Measurements from ENCODE around the gene KRTAP10-2. TPM values are rescaled to one million over a fixed set of nuclear protein-coding genes. Genes with fewer than 3 reads are reported as not detected.

Gene KRTAP10-2
- total and polyA plus RNA-seq, 2 of the 4 experiments (the other 2 are of a cell fraction), result not detected

DNA sequence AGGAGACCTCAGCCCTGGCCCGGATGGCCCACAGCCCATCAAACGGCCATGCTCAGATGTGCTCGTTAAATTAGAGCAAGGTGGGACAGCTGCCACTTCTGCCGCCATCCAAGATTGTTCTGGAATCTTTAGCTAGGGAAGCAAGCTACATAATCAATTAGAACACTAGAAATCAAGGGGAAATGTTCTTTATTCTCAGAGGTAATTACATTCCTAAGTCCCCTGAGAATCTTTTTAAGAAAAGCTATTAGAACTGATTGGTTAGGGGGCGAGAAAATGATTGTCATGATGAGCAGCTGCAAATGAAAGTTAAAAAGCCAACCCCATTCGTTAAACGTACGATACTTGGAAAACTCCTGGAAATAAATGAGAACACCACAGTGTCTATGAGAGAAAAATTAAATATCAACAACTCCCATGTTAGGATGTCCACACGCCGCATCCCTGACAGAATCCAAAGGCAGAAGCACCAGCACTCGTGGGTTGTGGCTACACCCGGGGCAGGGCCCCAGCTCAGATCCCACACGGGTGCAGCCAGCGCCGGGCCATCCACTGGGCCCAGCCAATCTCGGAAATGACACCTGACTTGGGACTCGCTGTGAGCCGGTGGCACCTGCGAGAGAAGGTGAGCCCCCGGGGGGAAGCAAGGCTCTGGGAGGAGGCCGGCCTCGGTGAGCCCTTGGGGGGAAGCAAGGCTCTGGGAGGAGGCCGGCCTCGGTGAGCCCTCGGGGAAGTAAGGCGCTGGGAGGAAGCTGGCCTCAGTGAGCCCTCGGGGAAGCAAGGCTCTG, 48.9 kb downstream of the KRTAP10-2 start:
- DNase-seq, result no peak
- Histone ChIP-seq H2AFZ (replicated peaks; ENCODE audit: low read length, poor library complexity) (no peak overlapping the region), H2BK120ac (ENCODE audit: low read depth, low read length) (no peak overlapping the region), H3K36me3 (ENCODE audit: control insufficient read depth, insufficient read depth, low read length) (no peaks in the 10 kb centered on the region), H2AK5ac (ENCODE audit: low read depth, low read length) (no peak overlapping the region), H2BK15ac (ENCODE audit: low read depth, low read length) (no peak overlapping the region), H3K4me2 (ENCODE audit: low read depth, low read length) (no peak overlapping the region), H3K23ac (ENCODE audit: low read depth, low read length) (no peak overlapping the region), H3K79me1 (ENCODE audit: low read depth in 1 of 2, low read length in 2 of 2) (no peaks in the 10 kb centered on the region), H2AK9ac (replicated peaks; ENCODE audit: low read depth, low read length, poor library complexity) (no peak overlapping the region), H3K14ac (replicated peaks; ENCODE audit: low read depth, low read length) (no peak overlapping the region), H3K4me3 (ENCODE audit: insufficient read depth, low read depth, low read length) (no peak overlapping the region), H3K4ac (ENCODE audit: low read depth, low read length) (no peak overlapping the region), H4K20me1 (ENCODE audit: insufficient read depth, low read length) (no peaks in the 10 kb centered on the region), H3K4me1 (ENCODE audit: control insufficient read depth, insufficient read depth, low read length) (no peaks in the 10 kb centered on the region), H3K9ac (ENCODE audit: low read depth, low read length) (no peak overlapping the region), H2BK5ac (ENCODE audit: low read depth, low read length, poor library complexity, severe bottlenecking) (no peak overlapping the region), H4K91ac (ENCODE audit: insufficient read depth, low read depth, low read length) (no peak overlapping the region), H3K27me3 (ENCODE audit: control insufficient read depth, insufficient read depth, low read length) (peaks cover 33% of the 10 kb centered on the region), H3K18ac (ENCODE audit: low read depth, low read length) (no peak overlapping the region), H3K9me3 (ENCODE audit: control insufficient read depth, insufficient read depth, low read length) (no peaks in the 10 kb centered on the region), H4K5ac (ENCODE audit: low read depth, low read length) (no peak overlapping the region), H2BK20ac (ENCODE audit: low read depth, low read length) (no peak overlapping the region), H3K9me1 (ENCODE audit: insufficient read depth, low read length) (no peaks in the 10 kb centered on the region), H3K27ac (ENCODE audit: insufficient read depth, low read length) (no peak overlapping the region), H3K56ac (ENCODE audit: extremely low read depth, insufficient read depth, low read length) (no peak overlapping the region), H4K8ac (ENCODE audit: low read depth in 2 of 2, low read length in 2 of 2) (no peak overlapping the region)
- intact Hi-C loops (cut with micrococcal nuclease) (no loop called here), in situ Hi-C loops (cut with MboI; ENCODE audit: low sequenced_read_pairs) (loop anchor here (25.0 kb wide), 1 partner anchor 435 kb away; the partner anchor contains the start of gene SLX9), dilution Hi-C loops (cut with HindIII; ENCODE audit: low sequenced_read_pairs, unreplicated experiment) (no loop called here)
- CTCF ChIA-PET, result interaction anchor here (0.7 to 1.0 kb wide), 2 partner anchors 12 to 291 kb away, joined by 4 read pairs; no protein-coding TSS in a partner anchor
- no TSS peak for BruUV-seq (replicated peaks)
- WGBS, 2 experiments (ENCODE audit: extremely low coverage in 2 of 2, insufficient read length in 1 of 2), result 66% methylated on average over 8 of the region's 27 CpGs; no CpG with 5 or more reads in 1 of the 2 experiments
- POLR2A ChIA-PET (ENCODE audit: unreplicated experiment), result no interaction called here
- no peak for ATAC-seq (ENCODE audit: low read depth)
- TF ChIP-seq, protein P1, sequence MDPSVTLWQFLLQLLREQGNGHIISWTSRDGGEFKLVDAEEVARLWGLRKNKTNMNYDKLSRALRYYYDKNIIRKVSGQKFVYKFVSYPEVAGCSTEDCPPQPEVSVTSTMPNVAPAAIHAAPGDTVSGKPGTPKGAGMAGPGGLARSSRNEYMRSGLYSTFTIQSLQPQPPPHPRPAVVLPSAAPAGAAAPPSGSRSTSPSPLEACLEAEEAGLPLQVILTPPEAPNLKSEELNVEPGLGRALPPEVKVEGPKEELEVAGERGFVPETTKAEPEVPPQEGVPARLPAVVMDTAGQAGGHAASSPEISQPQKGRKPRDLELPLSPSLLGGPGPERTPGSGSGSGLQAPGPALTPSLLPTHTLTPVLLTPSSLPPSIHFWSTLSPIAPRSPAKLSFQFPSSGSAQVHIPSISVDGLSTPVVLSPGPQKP (IDR thresholded peaks at IDR 0.05; ENCODE audit: borderline replicate concordance, low read depth, low read length), result no peak
- TF ChIP-seq RAD21 (IDR thresholded peaks at IDR 0.05; ENCODE audit: low read length), result no peak
- TF ChIP-seq, protein P2, sequence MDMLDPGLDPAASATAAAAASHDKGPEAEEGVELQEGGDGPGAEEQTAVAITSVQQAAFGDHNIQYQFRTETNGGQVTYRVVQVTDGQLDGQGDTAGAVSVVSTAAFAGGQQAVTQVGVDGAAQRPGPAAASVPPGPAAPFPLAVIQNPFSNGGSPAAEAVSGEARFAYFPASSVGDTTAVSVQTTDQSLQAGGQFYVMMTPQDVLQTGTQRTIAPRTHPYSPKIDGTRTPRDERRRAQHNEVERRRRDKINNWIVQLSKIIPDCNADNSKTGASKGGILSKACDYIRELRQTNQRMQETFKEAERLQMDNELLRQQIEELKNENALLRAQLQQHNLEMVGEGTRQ (IDR thresholded peaks at IDR 0.05; ENCODE audit: low read depth, low read length), result no peak
- TF ChIP-seq FOS (IDR thresholded peaks at IDR 0.05; ENCODE audit: low read depth, low read length), result no peak
- no peak for TF ChIP-seq BHLHE40 (IDR thresholded peaks at IDR 0.05; ENCODE audit: low read depth, low read length)
- TF ChIP-seq MXI1 (IDR thresholded peaks at IDR 0.05; ENCODE audit: borderline replicate concordance, low read depth, low read length), result no peak
- TF ChIP-seq SMC3 (IDR thresholded peaks at IDR 0.05; ENCODE audit: low read depth, low read length), result no peak
- no peak for TF ChIP-seq NFE2L2 (IDR thresholded peaks at IDR 0.05; ENCODE audit: low read depth, low read length)
- TF ChIP-seq MAFK (IDR thresholded peaks at IDR 0.05; ENCODE audit: low read depth, low read length), result no peak
- TF ChIP-seq CEBPB (IDR thresholded peaks at IDR 0.05; ENCODE audit: low read depth, low read length), result no peak
- TF ChIP-seq CHD1 (IDR thresholded peaks at IDR 0.05; ENCODE audit: low read depth, low read length), result no peak
- no peak for TF ChIP-seq MAZ (IDR thresholded peaks at IDR 0.05; ENCODE audit: borderline replicate concordance, low read depth, low read length)
- TF ChIP-seq, protein P3, sequence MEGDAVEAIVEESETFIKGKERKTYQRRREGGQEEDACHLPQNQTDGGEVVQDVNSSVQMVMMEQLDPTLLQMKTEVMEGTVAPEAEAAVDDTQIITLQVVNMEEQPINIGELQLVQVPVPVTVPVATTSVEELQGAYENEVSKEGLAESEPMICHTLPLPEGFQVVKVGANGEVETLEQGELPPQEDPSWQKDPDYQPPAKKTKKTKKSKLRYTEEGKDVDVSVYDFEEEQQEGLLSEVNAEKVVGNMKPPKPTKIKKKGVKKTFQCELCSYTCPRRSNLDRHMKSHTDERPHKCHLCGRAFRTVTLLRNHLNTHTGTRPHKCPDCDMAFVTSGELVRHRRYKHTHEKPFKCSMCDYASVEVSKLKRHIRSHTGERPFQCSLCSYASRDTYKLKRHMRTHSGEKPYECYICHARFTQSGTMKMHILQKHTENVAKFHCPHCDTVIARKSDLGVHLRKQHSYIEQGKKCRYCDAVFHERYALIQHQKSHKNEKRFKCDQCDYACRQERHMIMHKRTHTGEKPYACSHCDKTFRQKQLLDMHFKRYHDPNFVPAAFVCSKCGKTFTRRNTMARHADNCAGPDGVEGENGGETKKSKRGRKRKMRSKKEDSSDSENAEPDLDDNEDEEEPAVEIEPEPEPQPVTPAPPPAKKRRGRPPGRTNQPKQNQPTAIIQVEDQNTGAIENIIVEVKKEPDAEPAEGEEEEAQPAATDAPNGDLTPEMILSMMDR (conservative IDR thresholded peaks at IDR 0.05; ENCODE audit: low read depth, low read length), result no peak
- TF ChIP-seq POLR2A (IDR thresholded peaks at IDR 0.05; ENCODE audit: low read depth, low read length), result no peak
- TF ChIP-seq RFX5 (IDR thresholded peaks at IDR 0.05; ENCODE audit: low read depth, low read length), result no peak

Data from IMR-90 (cell line).